CD4-positive, alpha-beta T cell (primary cell): Measurements from ENCODE around the gene STYK1. TPM values are rescaled to one million over a fixed set of nuclear protein-coding genes. Genes with fewer than 3 reads are reported as not detected.
A peak's percentile ranks its signal among the peaks of the same experiment; 100 is the strongest.

Experiments
- ATAC-seq: fragments of 200-7000 bp; cut with Tn5 transposase; one replicate; pipeline ENCODE4 v1.10.0; 2022; ENCODE audit warnings: mild to moderate bottlenecking; ENCODE audit not compliant: poor library complexity
- CTCF ChIA-PET: fragments of 350-600 bp; sonication (Branson Sonifier 250); formaldehyde crosslinking; loops from one replicate; lab custom pipeline; 2021; ENCODE audit warnings: antibody characterized with exemption, inconsistent platforms; lab: Charles Lee
- POLR2A ChIA-PET: fragments of 350-600 bp; sonication (Branson Sonifier 250); formaldehyde crosslinking; loops from one replicate; lab custom pipeline; 2021; ENCODE audit warnings: antibody characterized with exemption, inconsistent platforms; lab: Charles Lee
- DNase-seq, 14 experiments: peaks; one replicate each; pipeline ENCODE4 v3.0.0-alpha.2; 2013 to 2020; ENCODE audit warnings: mixed read lengths in 2 of 14
- H3K27ac ChIP-seq, 2 donors: one replicate each; pipeline versions ENCODE4 v1.5.1 to v1.7.0; 2013; ENCODE audit warnings: low read length in 2 of 2, low read depth in 1 of 2, mild to moderate bottlenecking in 1 of 2
- H3K27me3 ChIP-seq, 2 experiments: 1 replicate in 1 of 2; 2 replicates in 1 of 2; pipeline versions ENCODE4 v1.6.1 to v1.7.0; 2013; ENCODE audit warnings: low read length in 2 of 2, control low read depth in 1 of 2, mild to moderate bottlenecking in 1 of 2, moderate library complexity in 1 of 2; ENCODE audit not compliant: insufficient read depth in 2 of 2, control insufficient read depth in 1 of 2
- H3K36me3 ChIP-seq: one replicate; pipeline ENCODE4 v1.6.1; 2013; ENCODE audit warnings: low read length, control low read depth; ENCODE audit not compliant: insufficient read depth
- H3K4me1 ChIP-seq: one replicate; pipeline ENCODE4 v1.6.1; 2013; ENCODE audit warnings: low read length, control low read depth; ENCODE audit not compliant: insufficient read depth
- H3K4me3 ChIP-seq: one replicate; pipeline ENCODE4 v1.5.1; 2013; ENCODE audit warnings: mild to moderate bottlenecking, low read length, moderate library complexity
- H3K9me3 ChIP-seq, 2 experiments: 1 replicate in 1 of 2; 2 replicates in 1 of 2; pipeline versions ENCODE4 v1.6.1 to v1.7.0; 2013; ENCODE audit warnings: low read length in 2 of 2, mild to moderate bottlenecking in 2 of 2, control low read depth in 1 of 2, moderate library complexity in 1 of 2; ENCODE audit not compliant: control insufficient read depth in 1 of 2, insufficient read depth in 1 of 2
- H3K27ac Mint-ChIP-seq: one replicate; pipeline ENCODE4 v1.8.0; 2020; ENCODE audit warnings: mixed read lengths
- H3K27me3 Mint-ChIP-seq: one replicate; pipeline ENCODE4 v1.8.0; 2021; ENCODE audit warnings: mixed read lengths
- H3K36me3 Mint-ChIP-seq: one replicate; pipeline ENCODE4 v1.8.0; 2021; ENCODE audit warnings: low read depth, mixed read lengths
- H3K4me1 Mint-ChIP-seq: one replicate; pipeline ENCODE4 v1.8.0; 2021; ENCODE audit warnings: low read depth, mixed read lengths
- H3K4me3 Mint-ChIP-seq: one replicate; pipeline ENCODE4 v1.8.0; 2020; ENCODE audit warnings: mild to moderate bottlenecking, mixed read lengths
- H3K9me3 Mint-ChIP-seq: one replicate; pipeline ENCODE4 v1.8.0; 2020; ENCODE audit warnings: mixed read lengths
- intact Hi-C, 2 experiments: fragments of 100-400 bp; cut with DNase I in 1 of 2; cut with micrococcal nuclease in 1 of 2; formaldehyde crosslinking; loops; one replicate each; pipeline versions ENCODE4 v1.15.1 to v1.9.0; 2023 to 2025; cut with DNase I, micrococcal nuclease
- total RNA-seq, 174 experiments: library from RNA in 2 of 174; stranded (reverse) in 2 of 174; gene quantifications; one replicate each; pipeline ENCODE4 v1.2.3 and lab custom pipeline; 2021 to 2026
- TF ChIP-seq, protein P1 (sequence below): fragments of 200-600 bp; IDR thresholded peaks from one replicate; pipeline ENCODE4 v1.8.0; 2022; ENCODE audit warnings: antibody characterized with exemption, mild to moderate bottlenecking

STYK1 gene
- total RNA-seq, 2 experiments from 2014 or later: not detected

DNA sequence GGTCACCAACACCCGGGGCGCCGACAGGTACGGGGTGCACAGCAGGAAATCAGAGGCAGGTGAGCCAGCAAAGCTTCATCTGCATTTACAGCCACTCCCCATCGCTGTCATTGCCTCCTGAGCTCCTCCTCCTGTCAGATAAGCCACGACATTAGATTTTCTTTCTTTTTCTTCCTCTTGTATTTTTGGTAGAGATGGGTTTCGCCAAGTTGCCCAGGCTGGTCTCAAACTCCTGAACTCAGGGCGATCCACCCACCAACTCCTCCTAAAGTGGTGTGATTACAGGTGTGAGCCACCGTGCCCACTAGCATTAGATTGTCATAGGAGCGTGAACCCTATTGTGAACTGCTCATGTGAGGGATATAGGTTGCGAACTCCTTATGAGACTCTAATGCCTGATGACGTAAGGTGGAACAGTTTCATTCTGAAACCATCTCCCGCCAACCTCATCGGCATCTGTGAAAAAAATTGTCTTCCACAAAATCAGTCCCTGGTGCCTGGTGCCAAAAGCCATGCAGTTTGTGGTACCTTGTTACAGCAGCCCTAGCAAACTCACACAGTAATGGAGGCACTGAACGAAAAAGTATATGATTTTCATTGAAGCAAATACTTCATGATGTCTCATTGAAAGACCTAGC lies 1.5 kb downstream of the STYK1 start:
- no peaks in the 10 kb centered on the region for H3K36me3 ChIP-seq
- ChIA-PET POLR2A (interaction anchor here (1.2 kb wide), 1 partner anchor 30 kb away, joined by 3 read pairs; no protein-coding TSS in a partner anchor), CTCF (no interaction called here)
- Mint-ChIP-seq H3K4me3 (peak overlapping the region; percentile 46), H3K9me3 (no peaks in the 10 kb centered on the region), H3K27ac (no peak overlapping the region), H3K36me3 (no peaks in the 10 kb centered on the region), H3K4me1 (peaks cover 45% of the 10 kb centered on the region), H3K27me3 (peaks cover 26% of the 10 kb centered on the region)
- H3K4me3 ChIP-seq: no peak overlapping the region
- peaks cover 10 to 18% of the 10 kb centered on the region in 2 experiments for H3K27me3 ChIP-seq
- TF ChIP-seq, protein P1, sequence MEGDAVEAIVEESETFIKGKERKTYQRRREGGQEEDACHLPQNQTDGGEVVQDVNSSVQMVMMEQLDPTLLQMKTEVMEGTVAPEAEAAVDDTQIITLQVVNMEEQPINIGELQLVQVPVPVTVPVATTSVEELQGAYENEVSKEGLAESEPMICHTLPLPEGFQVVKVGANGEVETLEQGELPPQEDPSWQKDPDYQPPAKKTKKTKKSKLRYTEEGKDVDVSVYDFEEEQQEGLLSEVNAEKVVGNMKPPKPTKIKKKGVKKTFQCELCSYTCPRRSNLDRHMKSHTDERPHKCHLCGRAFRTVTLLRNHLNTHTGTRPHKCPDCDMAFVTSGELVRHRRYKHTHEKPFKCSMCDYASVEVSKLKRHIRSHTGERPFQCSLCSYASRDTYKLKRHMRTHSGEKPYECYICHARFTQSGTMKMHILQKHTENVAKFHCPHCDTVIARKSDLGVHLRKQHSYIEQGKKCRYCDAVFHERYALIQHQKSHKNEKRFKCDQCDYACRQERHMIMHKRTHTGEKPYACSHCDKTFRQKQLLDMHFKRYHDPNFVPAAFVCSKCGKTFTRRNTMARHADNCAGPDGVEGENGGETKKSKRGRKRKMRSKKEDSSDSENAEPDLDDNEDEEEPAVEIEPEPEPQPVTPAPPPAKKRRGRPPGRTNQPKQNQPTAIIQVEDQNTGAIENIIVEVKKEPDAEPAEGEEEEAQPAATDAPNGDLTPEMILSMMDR: no peak
- no peak overlapping the region for H3K27ac ChIP-seq
- intact Hi-C loops: loop anchor here (2.0 to 5.0 kb wide), 4 partner anchors 60 to 340 kb away; partner anchors contain the start of gene MAGOHB (in 1 of the 2)
- DNase-seq (peak in 4 of 14 experiments; percentile 7 to 75 (median 36)), ATAC-seq (peak; percentile 41)
- H3K4me1 ChIP-seq: peaks cover 24% of the 10 kb centered on the region
- peaks cover 0 to 7% of the 10 kb centered on the region in 2 experiments for H3K9me3 ChIP-seq

GRCh38 chr12:10669533-10669932 lies 4.3 kb downstream of the STYK1 start:
- H3K36me3 Mint-ChIP-seq: no peaks in the 10 kb centered on the region
- ChIA-PET POLR2A (no interaction called here), CTCF (no interaction called here)
- no peak for DNase-seq
- intact Hi-C loops: no loop called here
- peaks cover 39% of the 10 kb centered on the region for H3K4me1 Mint-ChIP-seq
- H3K27me3 Mint-ChIP-seq: peaks cover 8% of the 10 kb centered on the region
- H3K36me3 ChIP-seq: no peaks in the 10 kb centered on the region
- H3K27ac ChIP-seq: no peak overlapping the region
- H3K27me3 ChIP-seq: no peaks in the 10 kb centered on the region
- H3K4me1 ChIP-seq: peaks cover 19% of the 10 kb centered on the region
- no peak overlapping the region for H3K27ac Mint-ChIP-seq
- H3K4me3 ChIP-seq: no peak overlapping the region
- TF ChIP-seq, protein P1: no peak
- no peak for ATAC-seq
- H3K4me3 Mint-ChIP-seq: no peak overlapping the region
- peaks cover 0 to 7% of the 10 kb centered on the region in 2 experiments for H3K9me3 ChIP-seq
- H3K9me3 Mint-ChIP-seq: no peaks in the 10 kb centered on the region

DNA sequence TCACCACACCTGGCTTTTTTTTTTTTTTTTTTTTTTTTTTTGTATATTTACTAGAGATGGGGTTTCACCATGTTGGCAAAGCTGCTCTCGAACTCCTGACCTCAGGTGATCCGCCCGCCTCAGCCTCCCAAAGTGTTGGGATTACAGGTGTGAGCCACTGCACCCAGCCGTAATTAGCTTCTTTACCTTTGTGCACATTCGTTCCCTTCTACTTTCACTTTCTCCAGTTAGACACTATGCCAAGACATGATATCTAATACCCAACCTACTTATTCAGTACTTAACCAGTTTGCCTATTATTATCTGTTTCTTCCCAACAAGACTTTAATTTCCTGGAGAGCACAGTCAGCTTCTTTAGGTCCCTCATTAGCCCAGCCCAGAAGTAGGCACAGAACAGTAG lies 5.3 kb downstream of the STYK1 start:
- no peaks in the 10 kb centered on the region for H3K9me3 Mint-ChIP-seq
- no peaks in the 10 kb centered on the region for H3K36me3 ChIP-seq
- no peaks in the 10 kb centered on the region for H3K36me3 Mint-ChIP-seq
- H3K9me3 ChIP-seq: no peaks in the 10 kb centered on the region
- peak overlapping the region; percentile 64 for H3K4me3 Mint-ChIP-seq
- CTCF ChIA-PET: interaction anchor here (0.7 kb wide), 1 partner anchor 60 kb away, joined by 3 read pairs; no protein-coding TSS in a partner anchor
- no peak overlapping the region for H3K27ac Mint-ChIP-seq
- H3K27me3 ChIP-seq: no peaks in the 10 kb centered on the region
- POLR2A ChIA-PET: no interaction called here
- peaks cover 9% of the 10 kb centered on the region for H3K4me1 ChIP-seq
- TF ChIP-seq, protein P1: no peak
- no peak overlapping the region for H3K27ac ChIP-seq
- DNase-seq: peak in 1 of 14 experiments; percentile 31
- H3K4me3 ChIP-seq: no peak overlapping the region
- H3K4me1 Mint-ChIP-seq: peaks cover 29% of the 10 kb centered on the region
- ATAC-seq: peak; percentile 46
- intact Hi-C loops: no loop called here
- H3K27me3 Mint-ChIP-seq: peaks cover 3% of the 10 kb centered on the region
